Measurements from ENCODE around the gene GPR37. TPM values are rescaled to one million over a fixed set of nuclear protein-coding genes. Genes with fewer than 3 reads are reported as not detected.

GPR37 gene
- total and polyA plus RNA-seq, 2 donors (not counting 1 experiment from before 2014, with no cell fraction given): 12.6 to 20.6 TPM

- H3K4me1 ChIP-seq (ENCODE audit: control insufficient read depth, extremely low read depth, insufficient read depth, low read length): no peaks in the 10 kb centered on the region
- no peaks in the 10 kb centered on the region for H3K27me3 ChIP-seq (ENCODE audit: control insufficient read depth, insufficient read depth, low read length)
- H4K20me1 ChIP-seq (ENCODE audit: control insufficient read depth, extremely low read depth, insufficient read depth, low read length): no peaks in the 10 kb centered on the region
- DNase-seq (ENCODE audit: low read depth in 2 of 2): no peak
- H2AFZ ChIP-seq (ENCODE audit: low read length): no peak overlapping the region
- H3K4me3 ChIP-seq (replicated peaks in 1 of 4; ENCODE audit: control extremely low read depth in 1 of 4, insufficient read depth in 1 of 4, low read depth in 3 of 4, low read length in 4 of 4): no peak overlapping the region
- no peak overlapping the region for H3K9ac ChIP-seq (ENCODE audit: insufficient read depth, low read length)
- no peaks in the 10 kb centered on the region for H3K9me3 ChIP-seq (ENCODE audit: control insufficient read depth, insufficient read depth, low read depth, low read length)
- H3K4me2 ChIP-seq (ENCODE audit: extremely low read depth, insufficient read depth, low read length): no peak overlapping the region
- H3K27ac ChIP-seq (ENCODE audit: insufficient read depth, low read length): no peak overlapping the region
- no peaks in the 10 kb centered on the region for H3K79me2 ChIP-seq (ENCODE audit: control insufficient read depth, insufficient read depth, low read length)
- H3K36me3 ChIP-seq (ENCODE audit: control insufficient read depth, insufficient read depth, low read length): no peaks in the 10 kb centered on the region
- no peak for TF ChIP-seq EZH2 (IDR thresholded peaks at IDR 0.05; ENCODE audit: low read length, missing control alignments)
- TF ChIP-seq, protein P1, sequence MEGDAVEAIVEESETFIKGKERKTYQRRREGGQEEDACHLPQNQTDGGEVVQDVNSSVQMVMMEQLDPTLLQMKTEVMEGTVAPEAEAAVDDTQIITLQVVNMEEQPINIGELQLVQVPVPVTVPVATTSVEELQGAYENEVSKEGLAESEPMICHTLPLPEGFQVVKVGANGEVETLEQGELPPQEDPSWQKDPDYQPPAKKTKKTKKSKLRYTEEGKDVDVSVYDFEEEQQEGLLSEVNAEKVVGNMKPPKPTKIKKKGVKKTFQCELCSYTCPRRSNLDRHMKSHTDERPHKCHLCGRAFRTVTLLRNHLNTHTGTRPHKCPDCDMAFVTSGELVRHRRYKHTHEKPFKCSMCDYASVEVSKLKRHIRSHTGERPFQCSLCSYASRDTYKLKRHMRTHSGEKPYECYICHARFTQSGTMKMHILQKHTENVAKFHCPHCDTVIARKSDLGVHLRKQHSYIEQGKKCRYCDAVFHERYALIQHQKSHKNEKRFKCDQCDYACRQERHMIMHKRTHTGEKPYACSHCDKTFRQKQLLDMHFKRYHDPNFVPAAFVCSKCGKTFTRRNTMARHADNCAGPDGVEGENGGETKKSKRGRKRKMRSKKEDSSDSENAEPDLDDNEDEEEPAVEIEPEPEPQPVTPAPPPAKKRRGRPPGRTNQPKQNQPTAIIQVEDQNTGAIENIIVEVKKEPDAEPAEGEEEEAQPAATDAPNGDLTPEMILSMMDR (conservative IDR thresholded peaks at IDR 0.05 in 1 of 2, IDR thresholded peaks at IDR 0.05 in 1 of 2; ENCODE audit: low read depth in 1 of 2, low read length in 2 of 2): no peak
These were observed 20.4 kb upstream of the GPR37 start for GRCh38 chr7:124785994-124786393.

DNA sequence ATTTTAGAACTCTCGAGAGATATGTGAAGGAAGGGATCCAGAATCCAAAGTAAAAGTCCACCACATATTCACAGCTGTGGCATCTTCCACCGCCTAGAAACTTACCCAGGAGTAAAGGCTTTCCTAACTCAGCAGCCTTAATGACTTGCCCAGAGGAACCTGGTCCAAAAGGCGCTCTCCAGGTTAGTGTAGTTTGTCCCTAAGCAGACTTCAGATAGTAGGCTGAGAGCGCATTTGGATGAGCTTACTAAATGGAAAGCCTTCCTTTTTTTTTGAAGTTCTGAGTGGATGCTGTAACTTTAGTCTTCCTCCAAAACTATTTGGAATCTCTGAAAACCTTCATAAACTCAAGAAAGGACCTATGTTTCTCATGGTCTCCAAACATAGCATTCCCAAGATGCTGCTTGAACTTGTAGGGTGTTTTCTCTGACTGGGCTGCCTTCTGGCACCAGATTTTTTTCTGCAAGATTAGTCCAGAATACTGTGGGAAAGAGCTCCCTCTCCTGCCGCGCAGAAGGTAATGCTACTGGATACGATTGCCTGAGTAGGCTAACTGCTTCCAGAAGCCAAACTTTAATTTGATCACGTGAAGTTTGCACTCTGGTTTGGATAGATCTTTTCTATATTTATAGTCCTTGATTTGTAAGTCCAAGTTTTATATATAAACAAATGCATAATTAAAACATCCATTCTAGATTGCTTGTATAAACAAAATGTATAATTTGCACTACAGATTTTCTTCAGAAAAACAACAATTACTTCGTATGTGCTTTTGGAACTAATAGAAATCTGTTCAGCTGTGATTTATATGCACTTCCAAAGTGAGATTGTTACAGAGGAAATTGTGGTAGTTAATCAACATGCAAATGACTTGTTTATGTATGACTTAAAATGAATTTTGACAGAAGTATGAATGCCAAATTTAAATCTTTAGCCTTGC, 19.6 kb upstream of the GPR37 start:
- peak; percentile 42 to 85 for DNase-seq (ENCODE audit: low read depth in 2 of 2)
- Histone ChIP-seq H3K79me2 (ENCODE audit: control insufficient read depth, insufficient read depth, low read length) (no peaks in the 10 kb centered on the region), H3K27me3 (ENCODE audit: control insufficient read depth, insufficient read depth, low read length) (no peaks in the 10 kb centered on the region), H3K4me2 (ENCODE audit: extremely low read depth, insufficient read depth, low read length) (no peak overlapping the region), H3K27ac (ENCODE audit: insufficient read depth, low read length) (no peak overlapping the region), H3K36me3 (ENCODE audit: control insufficient read depth, insufficient read depth, low read length) (no peaks in the 10 kb centered on the region), H2AFZ (ENCODE audit: low read length) (no peak overlapping the region), H3K9ac (ENCODE audit: insufficient read depth, low read length) (no peak overlapping the region), H3K4me1 (ENCODE audit: control insufficient read depth, extremely low read depth, insufficient read depth, low read length) (no peaks in the 10 kb centered on the region), H4K20me1 (ENCODE audit: control insufficient read depth, extremely low read depth, insufficient read depth, low read length) (no peaks in the 10 kb centered on the region), H3K4me3 (replicated peaks in 1 of 4; ENCODE audit: control extremely low read depth in 1 of 4, insufficient read depth in 1 of 4, low read depth in 3 of 4, low read length in 4 of 4) (no peak overlapping the region), H3K9me3 (ENCODE audit: control insufficient read depth, insufficient read depth, low read depth, low read length) (no peaks in the 10 kb centered on the region)
- TF ChIP-seq, protein P1 (conservative IDR thresholded peaks at IDR 0.05 in 1 of 2, IDR thresholded peaks at IDR 0.05 in 1 of 2; ENCODE audit: low read depth in 1 of 2, low read length in 2 of 2): peak; percentile 94 to 98
- no peak for TF ChIP-seq EZH2 (IDR thresholded peaks at IDR 0.05; ENCODE audit: low read length, missing control alignments)

DNA sequence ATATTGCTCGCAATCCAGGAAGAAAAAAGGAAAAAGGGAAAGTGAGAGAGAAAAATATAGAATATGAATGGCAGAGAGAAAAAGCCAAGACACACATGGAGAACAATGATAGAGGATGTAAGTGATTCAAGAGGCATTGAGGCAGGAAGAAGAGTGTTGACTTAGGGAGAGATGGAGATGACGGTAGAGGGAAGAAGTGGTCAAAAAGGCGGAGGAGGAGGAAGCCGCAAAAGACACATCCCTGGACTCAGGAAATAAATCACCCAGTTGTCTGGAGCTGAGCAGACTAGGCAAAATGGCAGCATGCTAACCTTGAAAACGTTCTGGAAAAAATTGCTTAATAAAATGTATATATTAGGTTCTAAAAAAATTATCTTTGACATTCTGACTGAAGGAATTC, 17.7 kb upstream of the GPR37 start:
- TF ChIP-seq EZH2 (IDR thresholded peaks at IDR 0.05; ENCODE audit: low read length, missing control alignments): no peak
- TF ChIP-seq, protein P1 (conservative IDR thresholded peaks at IDR 0.05 in 1 of 2, IDR thresholded peaks at IDR 0.05 in 1 of 2; ENCODE audit: low read depth in 1 of 2, low read length in 2 of 2): no peak
- Histone ChIP-seq H3K4me2 (ENCODE audit: extremely low read depth, insufficient read depth, low read length) (no peak overlapping the region), H3K79me2 (ENCODE audit: control insufficient read depth, insufficient read depth, low read length) (no peaks in the 10 kb centered on the region), H3K4me3 (replicated peaks in 1 of 4; ENCODE audit: control extremely low read depth in 1 of 4, insufficient read depth in 1 of 4, low read depth in 3 of 4, low read length in 4 of 4) (no peak overlapping the region), H4K20me1 (ENCODE audit: control insufficient read depth, extremely low read depth, insufficient read depth, low read length) (no peaks in the 10 kb centered on the region), H3K9me3 (ENCODE audit: control insufficient read depth, insufficient read depth, low read depth, low read length) (no peaks in the 10 kb centered on the region), H3K9ac (ENCODE audit: insufficient read depth, low read length) (no peak overlapping the region), H3K27ac (ENCODE audit: insufficient read depth, low read length) (no peak overlapping the region), H2AFZ (ENCODE audit: low read length) (no peak overlapping the region), H3K36me3 (ENCODE audit: control insufficient read depth, insufficient read depth, low read length) (no peaks in the 10 kb centered on the region), H3K27me3 (ENCODE audit: control insufficient read depth, insufficient read depth, low read length) (no peaks in the 10 kb centered on the region), H3K4me1 (ENCODE audit: control insufficient read depth, extremely low read depth, insufficient read depth, low read length) (no peaks in the 10 kb centered on the region)
- no peak for DNase-seq (ENCODE audit: low read depth in 2 of 2)

Data from fibroblast of lung (primary cell).